ENCODE data around the gene MACROD2.
A peak's percentile ranks its signal among the peaks of the same experiment; 100 is the strongest.

DNA sequence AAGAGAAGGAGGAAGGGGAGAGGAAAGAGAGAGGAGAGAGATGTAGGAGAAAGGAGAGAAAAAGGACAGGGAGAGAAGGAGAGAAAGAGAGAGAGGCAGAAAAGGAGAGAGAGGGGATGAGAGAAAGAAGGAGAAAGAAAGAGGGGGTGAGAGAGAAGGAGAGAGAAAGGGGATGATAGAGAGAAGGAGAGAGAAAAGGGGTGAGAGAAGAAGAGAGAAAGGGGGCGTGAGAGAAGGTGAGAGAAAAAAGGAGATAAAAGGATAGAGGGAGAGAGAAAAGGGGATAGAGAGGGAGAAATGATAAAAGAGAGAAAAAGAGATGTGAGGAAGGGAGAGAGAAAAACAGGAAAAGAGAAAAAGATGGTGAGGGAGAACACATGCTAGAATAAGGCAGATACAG is 1644.5 kb downstream of the MACROD2 start:
- TF ChIP-seq, protein P1, sequence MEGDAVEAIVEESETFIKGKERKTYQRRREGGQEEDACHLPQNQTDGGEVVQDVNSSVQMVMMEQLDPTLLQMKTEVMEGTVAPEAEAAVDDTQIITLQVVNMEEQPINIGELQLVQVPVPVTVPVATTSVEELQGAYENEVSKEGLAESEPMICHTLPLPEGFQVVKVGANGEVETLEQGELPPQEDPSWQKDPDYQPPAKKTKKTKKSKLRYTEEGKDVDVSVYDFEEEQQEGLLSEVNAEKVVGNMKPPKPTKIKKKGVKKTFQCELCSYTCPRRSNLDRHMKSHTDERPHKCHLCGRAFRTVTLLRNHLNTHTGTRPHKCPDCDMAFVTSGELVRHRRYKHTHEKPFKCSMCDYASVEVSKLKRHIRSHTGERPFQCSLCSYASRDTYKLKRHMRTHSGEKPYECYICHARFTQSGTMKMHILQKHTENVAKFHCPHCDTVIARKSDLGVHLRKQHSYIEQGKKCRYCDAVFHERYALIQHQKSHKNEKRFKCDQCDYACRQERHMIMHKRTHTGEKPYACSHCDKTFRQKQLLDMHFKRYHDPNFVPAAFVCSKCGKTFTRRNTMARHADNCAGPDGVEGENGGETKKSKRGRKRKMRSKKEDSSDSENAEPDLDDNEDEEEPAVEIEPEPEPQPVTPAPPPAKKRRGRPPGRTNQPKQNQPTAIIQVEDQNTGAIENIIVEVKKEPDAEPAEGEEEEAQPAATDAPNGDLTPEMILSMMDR (IDR thresholded peaks at IDR 0.05), result peak; percentile 20
- TF ChIP-seq EZH2 (IDR thresholded peaks at IDR 0.05; ENCODE audit: borderline replicate concordance, insufficient read depth, low read depth, low read length, poor library complexity, severe bottlenecking), result no peak
